Hepatocyte (in vitro differentiated cells): ENCODE results near the gene GTF3C1.

Source experiments
- EZH2phosphoT487 ChIP-seq: fragments of 200-600 bp; sonication (generic); IDR thresholded peaks from one replicate; pipeline ENCODE4 v1.6.1; 2018; ENCODE audit warnings: antibody characterized with exemption, mild to moderate bottlenecking, low read depth, moderate library complexity; ENCODE audit not compliant: unreplicated experiment, severe bottlenecking
- TF ChIP-seq, protein P1 (sequence below): fragments of 200-600 bp; sonication (generic); IDR thresholded peaks from 2 replicates; pipeline ENCODE4 v1.5.1; 2016; ENCODE audit warnings: antibody characterized with exemption, mild to moderate bottlenecking; ENCODE audit not compliant: poor library complexity

DNA sequence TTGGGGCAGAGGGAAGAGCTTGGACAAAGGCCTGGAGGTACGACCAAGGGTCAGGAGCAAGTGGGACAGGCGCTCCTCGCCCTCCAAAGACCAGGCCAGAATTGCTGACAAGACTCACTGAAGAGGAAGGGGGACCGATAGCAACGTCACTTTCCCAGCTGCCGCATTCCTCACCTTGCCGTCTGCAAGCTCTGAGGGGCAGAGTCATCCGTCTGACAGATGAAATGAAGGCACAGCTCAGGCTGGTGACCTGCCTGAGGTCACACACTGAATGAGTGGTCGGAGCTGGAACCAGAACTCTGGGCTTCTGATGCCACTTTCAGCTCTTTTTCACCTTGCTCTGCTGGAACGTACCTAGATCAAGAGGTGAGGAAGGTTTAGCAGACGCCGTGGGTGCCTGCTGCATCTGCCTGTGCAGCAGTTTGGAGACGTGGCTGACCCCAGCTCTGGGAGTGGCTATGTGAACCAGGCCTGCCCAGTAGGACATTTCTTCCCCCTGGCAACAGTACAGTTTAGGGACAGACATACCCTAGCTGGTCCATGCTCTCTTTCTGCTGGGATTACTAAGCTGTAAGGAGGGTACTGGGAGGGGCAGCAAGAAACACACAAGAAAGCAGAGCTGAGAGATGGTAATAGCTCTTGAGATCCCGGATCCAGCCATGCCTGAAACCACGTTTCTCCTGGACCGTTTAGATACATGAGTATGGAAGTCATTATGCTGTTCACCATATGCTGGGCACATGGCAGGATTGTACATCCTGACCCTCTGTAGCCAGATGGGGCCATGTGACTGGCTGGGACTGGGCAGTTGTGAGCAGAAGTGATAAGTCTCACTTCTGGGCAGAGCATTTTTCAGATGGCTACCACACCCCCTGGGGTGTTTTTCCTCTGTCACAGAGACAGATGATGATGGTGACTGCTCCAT, 96.9 kb downstream of the GTF3C1 start:
- TF ChIP-seq, protein P1, sequence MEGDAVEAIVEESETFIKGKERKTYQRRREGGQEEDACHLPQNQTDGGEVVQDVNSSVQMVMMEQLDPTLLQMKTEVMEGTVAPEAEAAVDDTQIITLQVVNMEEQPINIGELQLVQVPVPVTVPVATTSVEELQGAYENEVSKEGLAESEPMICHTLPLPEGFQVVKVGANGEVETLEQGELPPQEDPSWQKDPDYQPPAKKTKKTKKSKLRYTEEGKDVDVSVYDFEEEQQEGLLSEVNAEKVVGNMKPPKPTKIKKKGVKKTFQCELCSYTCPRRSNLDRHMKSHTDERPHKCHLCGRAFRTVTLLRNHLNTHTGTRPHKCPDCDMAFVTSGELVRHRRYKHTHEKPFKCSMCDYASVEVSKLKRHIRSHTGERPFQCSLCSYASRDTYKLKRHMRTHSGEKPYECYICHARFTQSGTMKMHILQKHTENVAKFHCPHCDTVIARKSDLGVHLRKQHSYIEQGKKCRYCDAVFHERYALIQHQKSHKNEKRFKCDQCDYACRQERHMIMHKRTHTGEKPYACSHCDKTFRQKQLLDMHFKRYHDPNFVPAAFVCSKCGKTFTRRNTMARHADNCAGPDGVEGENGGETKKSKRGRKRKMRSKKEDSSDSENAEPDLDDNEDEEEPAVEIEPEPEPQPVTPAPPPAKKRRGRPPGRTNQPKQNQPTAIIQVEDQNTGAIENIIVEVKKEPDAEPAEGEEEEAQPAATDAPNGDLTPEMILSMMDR: no peak
- no peak for TF ChIP-seq EZH2phosphoT487
